ENCODE results near the gene LDHA. TPM values are rescaled to one million over a fixed set of nuclear protein-coding genes. Genes with fewer than 3 reads are reported as not detected.

LDHA gene
- total and polyA plus RNA-seq, 2 donors from 2014 or later: 466 to 755 TPM

DNA sequence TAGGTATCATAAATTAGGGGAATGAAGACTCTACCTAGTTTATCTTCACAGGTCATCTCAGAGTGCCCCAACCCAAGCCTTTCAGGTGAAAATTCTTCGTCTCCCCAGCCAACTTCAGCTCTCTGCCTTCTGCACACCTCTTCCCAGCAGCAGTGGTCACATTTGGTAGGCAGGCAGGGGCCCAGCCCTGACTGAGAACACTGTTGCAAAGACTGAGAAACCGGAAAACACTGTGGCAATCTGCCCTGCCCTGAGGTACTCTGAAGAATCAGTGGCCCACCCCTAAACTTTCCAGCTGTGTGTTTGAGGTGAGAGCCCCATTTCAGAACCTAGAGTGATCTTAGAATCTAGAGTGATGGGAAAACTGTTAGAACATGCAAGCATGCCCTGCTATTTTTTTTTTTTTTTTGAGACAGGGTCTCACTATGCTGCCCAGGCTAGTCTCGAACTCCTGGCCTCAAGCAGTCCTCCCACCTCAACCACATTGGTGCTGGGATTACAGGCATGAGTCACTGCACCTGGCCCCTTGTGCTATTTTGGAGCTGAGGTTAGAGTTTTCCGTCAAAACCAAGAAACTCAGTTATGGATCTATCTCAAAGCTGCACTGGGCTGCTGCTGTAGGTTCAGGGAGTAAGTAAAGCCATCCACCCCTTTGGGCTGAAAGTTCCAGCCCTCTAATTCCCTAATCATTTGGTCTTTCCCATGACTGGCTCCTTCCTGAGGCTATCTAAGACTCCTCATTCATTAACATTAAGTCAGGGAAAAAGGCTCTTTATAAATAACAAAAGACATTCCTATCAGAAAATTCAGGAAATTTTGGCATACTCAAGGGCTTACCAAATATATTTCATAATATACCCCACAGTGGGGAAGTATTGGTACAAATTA is 1.7 kb upstream of the LDHA start:
- no peak overlapping the region for H3K9ac ChIP-seq (ENCODE audit: low read length in 3 of 3)
- H3K4me1 ChIP-seq (ENCODE audit: control insufficient read depth in 2 of 3, insufficient read depth in 2 of 3, low read depth in 1 of 3, low read length in 3 of 3): peaks cover 0 to 13% (median 10%) of the 10 kb centered on the region in 3 donors
- TF ChIP-seq, protein P1, sequence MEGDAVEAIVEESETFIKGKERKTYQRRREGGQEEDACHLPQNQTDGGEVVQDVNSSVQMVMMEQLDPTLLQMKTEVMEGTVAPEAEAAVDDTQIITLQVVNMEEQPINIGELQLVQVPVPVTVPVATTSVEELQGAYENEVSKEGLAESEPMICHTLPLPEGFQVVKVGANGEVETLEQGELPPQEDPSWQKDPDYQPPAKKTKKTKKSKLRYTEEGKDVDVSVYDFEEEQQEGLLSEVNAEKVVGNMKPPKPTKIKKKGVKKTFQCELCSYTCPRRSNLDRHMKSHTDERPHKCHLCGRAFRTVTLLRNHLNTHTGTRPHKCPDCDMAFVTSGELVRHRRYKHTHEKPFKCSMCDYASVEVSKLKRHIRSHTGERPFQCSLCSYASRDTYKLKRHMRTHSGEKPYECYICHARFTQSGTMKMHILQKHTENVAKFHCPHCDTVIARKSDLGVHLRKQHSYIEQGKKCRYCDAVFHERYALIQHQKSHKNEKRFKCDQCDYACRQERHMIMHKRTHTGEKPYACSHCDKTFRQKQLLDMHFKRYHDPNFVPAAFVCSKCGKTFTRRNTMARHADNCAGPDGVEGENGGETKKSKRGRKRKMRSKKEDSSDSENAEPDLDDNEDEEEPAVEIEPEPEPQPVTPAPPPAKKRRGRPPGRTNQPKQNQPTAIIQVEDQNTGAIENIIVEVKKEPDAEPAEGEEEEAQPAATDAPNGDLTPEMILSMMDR (IDR thresholded peaks at IDR 0.05; ENCODE audit: borderline replicate concordance, extremely low read depth, insufficient read depth): no peak
- no peak for DNase-seq
- no peaks in the 10 kb centered on the region for H3K27me3 ChIP-seq (ENCODE audit: control insufficient read depth, insufficient read depth, low read length)
- H3K36me3 ChIP-seq (ENCODE audit: control insufficient read depth in 2 of 3, insufficient read depth in 3 of 3, low read length in 3 of 3): peaks cover 0 to 5% (median 0%) of the 10 kb centered on the region in 3 donors
- no peak overlapping the region for H3K27ac ChIP-seq (ENCODE audit: low read depth in 2 of 2, low read length in 2 of 2)
- FAIRE-seq: no peak
- intact Hi-C loops (cut with DNase I): no loop called here
- no peak overlapping the region for H3K4me3 ChIP-seq (ENCODE audit: low read length in 3 of 3)
- H3K9me3 ChIP-seq (ENCODE audit: control insufficient read depth in 2 of 3, insufficient read depth in 1 of 3, low read length in 3 of 3): no peaks in the 10 kb centered on the region

DNA sequence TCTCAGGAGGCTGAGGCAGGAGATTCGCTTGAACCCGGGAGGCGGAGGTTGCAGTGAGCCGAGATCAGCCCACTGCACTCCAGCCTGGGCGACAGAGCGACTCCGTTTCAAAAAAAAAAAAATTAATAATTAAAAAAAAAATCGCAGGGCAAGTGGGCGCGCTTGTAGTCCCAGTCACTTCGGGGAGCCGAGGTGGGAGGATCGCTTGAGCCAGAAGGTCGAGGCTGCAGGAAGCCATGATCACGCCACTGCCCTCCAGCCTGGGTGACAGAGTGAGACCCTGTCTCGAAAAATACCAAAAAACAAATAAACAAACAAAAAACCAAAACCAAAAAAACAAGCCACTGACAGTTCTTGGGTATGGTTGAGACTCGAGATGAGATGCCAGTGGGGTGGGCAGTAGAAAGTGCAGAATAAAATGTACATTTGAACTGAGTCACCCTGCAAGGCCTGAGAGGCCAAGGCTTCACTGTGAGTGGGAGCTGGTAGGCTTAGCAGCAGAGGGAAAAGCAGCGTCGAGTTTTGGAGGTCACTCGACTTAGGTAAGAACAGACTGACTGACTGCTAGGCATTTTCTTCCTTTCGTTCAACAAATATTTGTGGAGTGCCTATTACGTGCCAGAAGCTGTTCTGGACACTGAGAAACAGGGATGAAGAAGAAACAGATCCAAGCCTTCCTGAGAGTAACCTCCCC is 635 bp upstream of the LDHA start:
- peak overlapping the region; percentile 98 for H3K27ac ChIP-seq (ENCODE audit: low read depth in 2 of 2, low read length in 2 of 2)
- peak in 1 of 5 donors; percentile 60 for DNase-seq
- H3K4me3 ChIP-seq (ENCODE audit: low read length in 3 of 3): peak overlapping the region; percentile 47 to 56 (median 55)
- H3K36me3 ChIP-seq (ENCODE audit: control insufficient read depth in 2 of 3, insufficient read depth in 3 of 3, low read length in 3 of 3): peaks cover 0 to 10% (median 4%) of the 10 kb centered on the region in 3 donors
- no peak for FAIRE-seq
- H3K27me3 ChIP-seq (ENCODE audit: control insufficient read depth, insufficient read depth, low read length): no peaks in the 10 kb centered on the region
- intact Hi-C loops (cut with DNase I): no loop called here
- peaks cover 0 to 13% (median 10%) of the 10 kb centered on the region in 3 donors for H3K4me1 ChIP-seq (ENCODE audit: control insufficient read depth in 2 of 3, insufficient read depth in 2 of 3, low read depth in 1 of 3, low read length in 3 of 3)
- H3K9me3 ChIP-seq (ENCODE audit: control insufficient read depth in 2 of 3, insufficient read depth in 1 of 3, low read length in 3 of 3): no peaks in the 10 kb centered on the region
- peak overlapping the region; percentile 35 to 78 (median 51) for H3K9ac ChIP-seq (ENCODE audit: low read length in 3 of 3)
- TF ChIP-seq, protein P1 (IDR thresholded peaks at IDR 0.05; ENCODE audit: borderline replicate concordance, extremely low read depth, insufficient read depth): no peak

DNA sequence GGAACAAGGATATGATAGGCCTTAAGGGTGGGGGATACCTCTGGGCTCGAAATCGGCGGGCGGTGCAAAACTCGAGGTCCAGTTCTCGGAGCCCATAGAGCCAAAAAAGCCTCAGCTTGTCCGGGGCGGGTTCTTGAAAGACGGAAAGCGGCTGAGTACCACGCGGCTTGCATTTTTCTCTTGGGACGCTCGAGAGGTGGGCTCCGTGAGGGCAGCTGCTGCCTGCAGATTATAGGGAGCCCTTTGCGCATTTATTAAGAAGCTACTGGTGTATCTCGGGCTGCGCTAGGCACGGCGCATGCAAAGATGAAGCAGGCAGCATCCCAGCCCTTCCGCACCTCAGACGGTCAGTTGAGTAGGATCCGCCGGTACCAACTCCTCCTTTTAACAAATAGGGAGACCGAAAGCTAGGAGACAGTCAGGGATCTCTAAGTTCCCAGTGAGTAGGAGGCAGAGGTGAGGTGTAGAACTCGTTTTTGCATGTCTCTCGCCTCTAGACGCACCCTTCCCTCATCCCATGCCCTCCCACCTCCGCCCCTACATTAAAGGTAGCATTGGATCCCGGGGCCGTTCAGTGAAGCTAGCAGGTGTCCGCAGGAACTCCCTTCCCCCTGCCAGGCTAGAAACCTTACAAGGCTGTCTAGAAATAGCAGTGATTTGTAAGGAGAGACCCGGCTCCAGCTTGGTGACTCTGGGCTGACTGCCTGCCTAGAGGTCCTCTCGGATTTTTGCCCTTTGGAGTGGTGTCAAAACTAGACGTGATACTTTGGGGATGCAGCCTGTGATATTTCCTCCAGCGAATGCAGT is 768 bp downstream of the LDHA start:
- peak overlapping the region; percentile 37 to 97 (median 93) for H3K9ac ChIP-seq (ENCODE audit: low read length in 3 of 3)
- no peaks in the 10 kb centered on the region for H3K9me3 ChIP-seq (ENCODE audit: control insufficient read depth in 2 of 3, insufficient read depth in 1 of 3, low read length in 3 of 3)
- no peaks in the 10 kb centered on the region for H3K27me3 ChIP-seq (ENCODE audit: control insufficient read depth, insufficient read depth, low read length)
- H3K4me1 ChIP-seq (ENCODE audit: control insufficient read depth in 2 of 3, insufficient read depth in 2 of 3, low read depth in 1 of 3, low read length in 3 of 3): peaks cover 0 to 13% (median 10%) of the 10 kb centered on the region in 3 donors
- H3K36me3 ChIP-seq (ENCODE audit: control insufficient read depth in 2 of 3, insufficient read depth in 3 of 3, low read length in 3 of 3): peaks cover 0 to 25% (median 17%) of the 10 kb centered on the region in 3 donors
- intact Hi-C loops (cut with DNase I): no loop called here
- no peak for FAIRE-seq
- peak overlapping the region; percentile 63 to 100 (median 83) for H3K4me3 ChIP-seq (ENCODE audit: low read length in 3 of 3)
- H3K27ac ChIP-seq (ENCODE audit: low read depth in 2 of 2, low read length in 2 of 2): peak overlapping the region; percentile 98
- TF ChIP-seq, protein P1 (IDR thresholded peaks at IDR 0.05; ENCODE audit: borderline replicate concordance, extremely low read depth, insufficient read depth): no peak
- DNase-seq: peak in 4 of 5 donors; percentile 22 to 63 (median 48)

All from kidney (tissue), 14 donors.